Calu3 (cell line): Measurements from ENCODE around the gene HNRNPLL. TPM values are rescaled to one million over a fixed set of nuclear protein-coding genes. Genes with fewer than 3 reads are reported as not detected.

ENCODE experiments used
- BruUV-seq: library from RNA; stranded (reverse); fragments of 400-500 nt; replicated peaks from 2 replicates; lab custom pipeline; 2021; lab: Mats Ljungman, UMichigan
- CTCF ChIA-PET: fragments of 300-600 bp; sonication (Branson Sonifier 250); formaldehyde crosslinking; loops from one replicate; lab custom pipeline; 2022; ENCODE audit warnings: antibody characterized with exemption; lab: Charles Lee
- DNase-seq: peaks from one replicate; pipeline ENCODE4 v3.0.0; 2022
- H3K27ac Mint-ChIP-seq: one replicate; pipeline ENCODE4 v1.8.0; 2022; ENCODE audit warnings: mixed read lengths; ENCODE audit not compliant: unreplicated experiment
- H3K27me3 Mint-ChIP-seq: one replicate; pipeline ENCODE4 v1.8.0; 2022; ENCODE audit warnings: mixed read lengths; ENCODE audit not compliant: unreplicated experiment
- H3K36me3 Mint-ChIP-seq: one replicate; pipeline ENCODE4 v1.8.0; 2022; ENCODE audit warnings: mild to moderate bottlenecking, moderate library complexity, mixed read lengths; ENCODE audit not compliant: insufficient read depth, unreplicated experiment
- H3K4me1 Mint-ChIP-seq: one replicate; pipeline ENCODE4 v1.8.0; 2022; ENCODE audit warnings: mild to moderate bottlenecking, low read depth, mixed read lengths; ENCODE audit not compliant: unreplicated experiment
- H3K4me3 Mint-ChIP-seq: one replicate; pipeline ENCODE4 v1.8.0; 2022; ENCODE audit warnings: mild to moderate bottlenecking, low read depth, moderate library complexity, mixed read lengths; ENCODE audit not compliant: unreplicated experiment
- H3K9me3 Mint-ChIP-seq: one replicate; pipeline ENCODE4 v1.8.0; 2022; ENCODE audit warnings: low read depth, mixed read lengths; ENCODE audit not compliant: unreplicated experiment
- intact Hi-C: fragments of 100-400 bp; cut with micrococcal nuclease; formaldehyde crosslinking; loops from one replicate; pipeline ENCODE4 v1.10.0; 2022; ENCODE audit not compliant: unreplicated experiment
- total RNA-seq: library from RNA; stranded (reverse); gene quantifications from 2 replicates; pipeline ENCODE4 v1.2.3, GENCODE V29; 2022
- TF ChIP-seq, protein P1 (sequence below): fragments of 200-600 bp; IDR thresholded peaks from one replicate; pipeline ENCODE4 v1.8.0; 2022; ENCODE audit warnings: antibody characterized with exemption; ENCODE audit not compliant: unreplicated experiment

The HNRNPLL gene
- total RNA-seq, 1 experiment from 2014 or later, result 47.6 TPM

DNA sequence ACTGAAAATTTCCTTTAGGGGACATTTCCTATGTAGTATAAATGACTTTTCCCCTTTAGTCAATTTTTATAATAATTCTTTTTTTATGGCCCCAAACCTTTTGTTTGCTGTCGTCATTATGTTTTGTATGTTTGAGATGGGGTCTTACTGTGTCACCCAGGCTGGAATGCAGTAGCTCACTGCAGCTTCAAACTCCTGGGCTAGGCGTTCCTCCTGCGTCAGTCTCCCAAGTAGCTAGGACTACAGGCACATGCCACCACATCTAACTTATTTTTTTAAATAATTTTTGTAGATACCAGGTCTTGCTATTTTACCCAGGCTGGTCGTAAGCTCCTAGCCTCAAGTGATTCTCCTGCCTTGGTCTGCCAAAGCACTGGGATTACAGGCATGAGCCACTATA, 32.4 kb upstream of the HNRNPLL start:
- TF ChIP-seq, protein P1, sequence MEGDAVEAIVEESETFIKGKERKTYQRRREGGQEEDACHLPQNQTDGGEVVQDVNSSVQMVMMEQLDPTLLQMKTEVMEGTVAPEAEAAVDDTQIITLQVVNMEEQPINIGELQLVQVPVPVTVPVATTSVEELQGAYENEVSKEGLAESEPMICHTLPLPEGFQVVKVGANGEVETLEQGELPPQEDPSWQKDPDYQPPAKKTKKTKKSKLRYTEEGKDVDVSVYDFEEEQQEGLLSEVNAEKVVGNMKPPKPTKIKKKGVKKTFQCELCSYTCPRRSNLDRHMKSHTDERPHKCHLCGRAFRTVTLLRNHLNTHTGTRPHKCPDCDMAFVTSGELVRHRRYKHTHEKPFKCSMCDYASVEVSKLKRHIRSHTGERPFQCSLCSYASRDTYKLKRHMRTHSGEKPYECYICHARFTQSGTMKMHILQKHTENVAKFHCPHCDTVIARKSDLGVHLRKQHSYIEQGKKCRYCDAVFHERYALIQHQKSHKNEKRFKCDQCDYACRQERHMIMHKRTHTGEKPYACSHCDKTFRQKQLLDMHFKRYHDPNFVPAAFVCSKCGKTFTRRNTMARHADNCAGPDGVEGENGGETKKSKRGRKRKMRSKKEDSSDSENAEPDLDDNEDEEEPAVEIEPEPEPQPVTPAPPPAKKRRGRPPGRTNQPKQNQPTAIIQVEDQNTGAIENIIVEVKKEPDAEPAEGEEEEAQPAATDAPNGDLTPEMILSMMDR, result no peak
- intact Hi-C loops, result no loop called here
- no peaks in the 10 kb centered on the region for H3K36me3 Mint-ChIP-seq
- H3K27ac Mint-ChIP-seq, result no peak overlapping the region
- no peaks in the 10 kb centered on the region for H3K4me1 Mint-ChIP-seq
- CTCF ChIA-PET, result no interaction called here
- no peaks in the 10 kb centered on the region for H3K27me3 Mint-ChIP-seq
- no peak overlapping the region for H3K4me3 Mint-ChIP-seq
- no peak for DNase-seq
- no TSS peak for BruUV-seq
- H3K9me3 Mint-ChIP-seq, result no peaks in the 10 kb centered on the region

DNA sequence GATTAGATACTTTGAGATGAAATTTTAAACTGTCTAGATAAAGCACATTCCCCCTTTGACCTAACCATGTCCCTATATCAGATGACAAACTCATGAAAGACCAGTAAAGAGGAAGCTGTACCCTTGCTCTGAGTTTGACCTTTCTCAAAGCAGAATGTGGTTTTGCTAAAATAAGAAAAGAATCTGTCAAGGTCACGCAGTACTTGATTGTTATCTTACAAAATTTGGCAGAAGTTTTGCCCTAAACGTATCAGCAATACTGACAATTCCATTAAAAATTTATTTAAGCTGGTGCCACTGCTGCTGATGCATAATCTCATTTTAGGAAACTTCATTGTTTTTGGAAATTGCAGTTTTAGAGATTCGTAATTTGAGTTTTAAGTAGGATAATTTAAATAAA, 32.0 kb upstream of the HNRNPLL start:
- Mint-ChIP-seq H3K4me1 (no peaks in the 10 kb centered on the region), H3K27me3 (no peaks in the 10 kb centered on the region), H3K4me3 (no peak overlapping the region), H3K27ac (no peak overlapping the region), H3K36me3 (no peaks in the 10 kb centered on the region), H3K9me3 (no peaks in the 10 kb centered on the region)
- no peak for DNase-seq
- TF ChIP-seq, protein P1, result no peak
- intact Hi-C loops, result no loop called here
- CTCF ChIA-PET, result no interaction called here
- BruUV-seq, result no TSS peak

DNA sequence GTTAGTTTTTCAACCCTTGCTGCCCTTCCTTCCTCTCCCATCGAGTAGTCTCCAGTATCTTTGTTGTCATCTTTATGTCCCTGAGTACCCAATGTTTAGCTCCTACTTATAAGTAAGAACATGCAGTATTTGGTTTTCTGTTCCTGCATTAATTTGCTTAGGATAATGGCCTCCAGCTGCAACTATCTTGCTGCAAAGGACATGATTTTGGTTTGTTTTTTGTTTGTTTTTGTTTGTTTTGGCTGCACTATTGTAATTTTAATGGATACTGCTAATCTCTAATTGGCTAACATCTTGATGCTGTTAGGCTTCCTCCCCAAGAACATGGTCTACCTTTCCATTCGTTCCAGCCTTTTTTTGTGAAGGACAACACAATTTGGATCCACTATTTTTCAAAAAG, 31.2 kb upstream of the HNRNPLL start:
- BruUV-seq, result no TSS peak
- no peak for DNase-seq
- Mint-ChIP-seq H3K27ac (no peak overlapping the region), H3K36me3 (no peaks in the 10 kb centered on the region), H3K9me3 (no peaks in the 10 kb centered on the region), H3K4me1 (no peaks in the 10 kb centered on the region), H3K27me3 (no peaks in the 10 kb centered on the region), H3K4me3 (no peak overlapping the region)
- TF ChIP-seq, protein P1, result no peak
- CTCF ChIA-PET, result no interaction called here
- intact Hi-C loops, result no loop called here

DNA sequence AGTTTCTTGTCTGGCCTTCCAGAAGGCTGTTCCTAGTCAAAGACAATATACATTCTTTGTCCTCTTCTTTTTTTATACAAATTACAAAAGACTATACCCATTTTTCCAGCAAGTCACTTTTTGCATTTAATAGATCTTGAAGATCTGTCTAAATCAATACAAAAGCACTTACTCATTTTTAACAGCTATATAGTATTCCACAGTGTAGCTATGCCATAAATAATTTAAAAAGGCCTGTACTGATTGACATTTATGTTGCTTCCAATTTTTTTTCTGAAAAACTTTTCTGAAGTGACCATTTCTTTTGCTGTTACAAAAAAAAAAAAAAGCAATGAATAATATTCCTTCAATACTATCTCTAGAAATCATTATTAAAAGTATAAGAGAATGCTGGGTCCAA, 30.3 kb upstream of the HNRNPLL start:
- TF ChIP-seq, protein P1, result no peak
- no TSS peak for BruUV-seq
- no peak for DNase-seq
- Mint-ChIP-seq H3K36me3 (no peaks in the 10 kb centered on the region), H3K4me1 (no peaks in the 10 kb centered on the region), H3K9me3 (no peaks in the 10 kb centered on the region), H3K4me3 (no peak overlapping the region), H3K27me3 (no peaks in the 10 kb centered on the region), H3K27ac (no peak overlapping the region)
- CTCF ChIA-PET, result no interaction called here
- intact Hi-C loops, result no loop called here
